ENCODE results near the gene MAN1C1.

MAN1C1 gene

GRCh38 chr1:25612421-25612820 is 4.2 kb upstream of the MAN1C1 start:
- no peak overlapping the region for H3K4me3 ChIP-seq (replicated peaks; ENCODE audit: low read depth, low read length)
- no peaks in the 10 kb centered on the region for H3K36me3 ChIP-seq (ENCODE audit: control insufficient read depth, insufficient read depth, low read length)
- no peak for TF ChIP-seq CTCF (IDR thresholded peaks at IDR 0.05; ENCODE audit: insufficient read depth, low read length, poor library complexity, severe bottlenecking)
- DNase-seq (ENCODE audit: extremely low read depth, insufficient read length), result no peak
- peaks cover 1% of the 10 kb centered on the region for H3K27me3 ChIP-seq (replicated peaks; ENCODE audit: control insufficient read depth, insufficient read depth, low read length)

- Histone ChIP-seq H3K27me3 (replicated peaks; ENCODE audit: control insufficient read depth, insufficient read depth, low read length) (peaks cover 1% of the 10 kb centered on the region), H3K4me3 (replicated peaks; ENCODE audit: low read depth, low read length) (no peak overlapping the region), H3K36me3 (ENCODE audit: control insufficient read depth, insufficient read depth, low read length) (no peaks in the 10 kb centered on the region)
- TF ChIP-seq CTCF (IDR thresholded peaks at IDR 0.05; ENCODE audit: insufficient read depth, low read length, poor library complexity, severe bottlenecking), result no peak
- no peak for DNase-seq (ENCODE audit: extremely low read depth, insufficient read length)
Measured at GRCh38 chr1:25613091-25613490, 3.5 kb upstream of the MAN1C1 start.

GRCh38 chr1:25614501-25615171 is 2.0 kb upstream of the MAN1C1 start:
- no peaks in the 10 kb centered on the region for H3K36me3 ChIP-seq (ENCODE audit: control insufficient read depth, insufficient read depth, low read length)
- TF ChIP-seq CTCF (IDR thresholded peaks at IDR 0.05; ENCODE audit: insufficient read depth, low read length, poor library complexity, severe bottlenecking), result no peak
- no peak for DNase-seq (ENCODE audit: extremely low read depth, insufficient read length)
- no peak overlapping the region for H3K4me3 ChIP-seq (replicated peaks; ENCODE audit: low read depth, low read length)
- no peaks in the 10 kb centered on the region; the same call in none of the 2 replicates for H3K27me3 ChIP-seq (replicated peaks; ENCODE audit: control insufficient read depth, insufficient read depth, low read length)

- H3K36me3 ChIP-seq (ENCODE audit: control insufficient read depth, insufficient read depth, low read length), result no peaks in the 10 kb centered on the region
- DNase-seq (ENCODE audit: extremely low read depth, insufficient read length), result no peak
- no peak for TF ChIP-seq CTCF (IDR thresholded peaks at IDR 0.05; ENCODE audit: insufficient read depth, low read length, poor library complexity, severe bottlenecking)
- H3K4me3 ChIP-seq (replicated peaks; ENCODE audit: low read depth, low read length), result no peak overlapping the region
- no peaks in the 10 kb centered on the region; the same call in none of the 2 replicates for H3K27me3 ChIP-seq (replicated peaks; ENCODE audit: control insufficient read depth, insufficient read depth, low read length)
Measured at GRCh38 chr1:25615172-25615541, 1.4 kb upstream of the MAN1C1 start.

GRCh38 chr1:25615563-25616094 is 962 bp upstream of the MAN1C1 start:
- no peak for DNase-seq (ENCODE audit: extremely low read depth, insufficient read length)
- TF ChIP-seq CTCF (IDR thresholded peaks at IDR 0.05; ENCODE audit: insufficient read depth, low read length, poor library complexity, severe bottlenecking), result no peak
- no peaks in the 10 kb centered on the region for H3K36me3 ChIP-seq (ENCODE audit: control insufficient read depth, insufficient read depth, low read length)
- peak overlapping the region; percentile 49; the same call in 1 of the 2 replicates for H3K4me3 ChIP-seq (replicated peaks; ENCODE audit: low read depth, low read length)
- no peaks in the 10 kb centered on the region; the same call in none of the 2 replicates for H3K27me3 ChIP-seq (replicated peaks; ENCODE audit: control insufficient read depth, insufficient read depth, low read length)

All from GM06990 (cell line).